ENCODE results near the gene CAV2.

DNA sequence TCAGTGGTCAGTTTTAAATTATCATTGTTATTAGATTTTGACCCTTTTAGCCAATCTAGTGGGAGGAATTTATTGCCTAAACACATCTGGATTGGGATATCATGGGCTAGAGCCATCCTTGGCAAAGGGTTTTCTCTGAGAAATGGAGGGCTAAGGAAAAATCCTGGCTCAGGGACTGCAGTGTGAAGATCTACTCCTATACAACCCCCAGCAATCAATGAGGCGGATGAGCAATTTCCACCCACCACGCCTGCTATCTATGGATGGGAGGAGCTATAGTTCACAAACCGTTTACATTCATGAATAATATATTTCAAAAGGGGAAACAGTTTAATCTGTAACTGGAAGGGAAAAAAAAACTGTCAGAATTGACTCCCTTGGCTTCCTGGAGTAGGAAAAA, 28.0 kb downstream of the CAV2 start:
- TF ChIP-seq, protein P1, sequence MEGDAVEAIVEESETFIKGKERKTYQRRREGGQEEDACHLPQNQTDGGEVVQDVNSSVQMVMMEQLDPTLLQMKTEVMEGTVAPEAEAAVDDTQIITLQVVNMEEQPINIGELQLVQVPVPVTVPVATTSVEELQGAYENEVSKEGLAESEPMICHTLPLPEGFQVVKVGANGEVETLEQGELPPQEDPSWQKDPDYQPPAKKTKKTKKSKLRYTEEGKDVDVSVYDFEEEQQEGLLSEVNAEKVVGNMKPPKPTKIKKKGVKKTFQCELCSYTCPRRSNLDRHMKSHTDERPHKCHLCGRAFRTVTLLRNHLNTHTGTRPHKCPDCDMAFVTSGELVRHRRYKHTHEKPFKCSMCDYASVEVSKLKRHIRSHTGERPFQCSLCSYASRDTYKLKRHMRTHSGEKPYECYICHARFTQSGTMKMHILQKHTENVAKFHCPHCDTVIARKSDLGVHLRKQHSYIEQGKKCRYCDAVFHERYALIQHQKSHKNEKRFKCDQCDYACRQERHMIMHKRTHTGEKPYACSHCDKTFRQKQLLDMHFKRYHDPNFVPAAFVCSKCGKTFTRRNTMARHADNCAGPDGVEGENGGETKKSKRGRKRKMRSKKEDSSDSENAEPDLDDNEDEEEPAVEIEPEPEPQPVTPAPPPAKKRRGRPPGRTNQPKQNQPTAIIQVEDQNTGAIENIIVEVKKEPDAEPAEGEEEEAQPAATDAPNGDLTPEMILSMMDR (CRISPR knock-in tag; IDR thresholded peaks at IDR 0.05) = no peak
- TF ChIP-seq ZC3H4 (CRISPR knock-in tag; IDR thresholded peaks at IDR 0.05; ENCODE audit: borderline replicate concordance) (no peak), RORA (CRISPR knock-in tag; IDR thresholded peaks at IDR 0.05) (no peak), HOXA7 (CRISPR knock-in tag; IDR thresholded peaks at IDR 0.05) (no peak), ZNF317 (CRISPR knock-in tag; IDR thresholded peaks at IDR 0.05) (no peak), SMAD3 (CRISPR knock-in tag; IDR thresholded peaks at IDR 0.05) (no peak), TBP (CRISPR knock-in tag; IDR thresholded peaks at IDR 0.05) (no peak)
- TF ChIP-seq, protein P2, sequence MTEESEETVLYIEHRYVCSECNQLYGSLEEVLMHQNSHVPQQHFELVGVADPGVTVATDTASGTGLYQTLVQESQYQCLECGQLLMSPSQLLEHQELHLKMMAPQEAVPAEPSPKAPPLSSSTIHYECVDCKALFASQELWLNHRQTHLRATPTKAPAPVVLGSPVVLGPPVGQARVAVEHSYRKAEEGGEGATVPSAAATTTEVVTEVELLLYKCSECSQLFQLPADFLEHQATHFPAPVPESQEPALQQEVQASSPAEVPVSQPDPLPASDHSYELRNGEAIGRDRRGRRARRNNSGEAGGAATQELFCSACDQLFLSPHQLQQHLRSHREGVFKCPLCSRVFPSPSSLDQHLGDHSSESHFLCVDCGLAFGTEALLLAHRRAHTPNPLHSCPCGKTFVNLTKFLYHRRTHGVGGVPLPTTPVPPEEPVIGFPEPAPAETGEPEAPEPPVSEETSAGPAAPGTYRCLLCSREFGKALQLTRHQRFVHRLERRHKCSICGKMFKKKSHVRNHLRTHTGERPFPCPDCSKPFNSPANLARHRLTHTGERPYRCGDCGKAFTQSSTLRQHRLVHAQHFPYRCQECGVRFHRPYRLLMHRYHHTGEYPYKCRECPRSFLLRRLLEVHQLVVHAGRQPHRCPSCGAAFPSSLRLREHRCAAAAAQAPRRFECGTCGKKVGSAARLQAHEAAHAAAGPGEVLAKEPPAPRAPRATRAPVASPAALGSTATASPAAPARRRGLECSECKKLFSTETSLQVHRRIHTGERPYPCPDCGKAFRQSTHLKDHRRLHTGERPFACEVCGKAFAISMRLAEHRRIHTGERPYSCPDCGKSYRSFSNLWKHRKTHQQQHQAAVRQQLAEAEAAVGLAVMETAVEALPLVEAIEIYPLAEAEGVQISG (CRISPR knock-in tag; IDR thresholded peaks at IDR 0.05) = no peak
- TF ChIP-seq, protein P3, sequence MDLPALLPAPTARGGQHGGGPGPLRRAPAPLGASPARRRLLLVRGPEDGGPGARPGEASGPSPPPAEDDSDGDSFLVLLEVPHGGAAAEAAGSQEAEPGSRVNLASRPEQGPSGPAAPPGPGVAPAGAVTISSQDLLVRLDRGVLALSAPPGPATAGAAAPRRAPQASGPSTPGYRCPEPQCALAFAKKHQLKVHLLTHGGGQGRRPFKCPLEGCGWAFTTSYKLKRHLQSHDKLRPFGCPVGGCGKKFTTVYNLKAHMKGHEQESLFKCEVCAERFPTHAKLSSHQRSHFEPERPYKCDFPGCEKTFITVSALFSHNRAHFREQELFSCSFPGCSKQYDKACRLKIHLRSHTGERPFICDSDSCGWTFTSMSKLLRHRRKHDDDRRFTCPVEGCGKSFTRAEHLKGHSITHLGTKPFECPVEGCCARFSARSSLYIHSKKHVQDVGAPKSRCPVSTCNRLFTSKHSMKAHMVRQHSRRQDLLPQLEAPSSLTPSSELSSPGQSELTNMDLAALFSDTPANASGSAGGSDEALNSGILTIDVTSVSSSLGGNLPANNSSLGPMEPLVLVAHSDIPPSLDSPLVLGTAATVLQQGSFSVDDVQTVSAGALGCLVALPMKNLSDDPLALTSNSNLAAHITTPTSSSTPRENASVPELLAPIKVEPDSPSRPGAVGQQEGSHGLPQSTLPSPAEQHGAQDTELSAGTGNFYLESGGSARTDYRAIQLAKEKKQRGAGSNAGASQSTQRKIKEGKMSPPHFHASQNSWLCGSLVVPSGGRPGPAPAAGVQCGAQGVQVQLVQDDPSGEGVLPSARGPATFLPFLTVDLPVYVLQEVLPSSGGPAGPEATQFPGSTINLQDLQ (CRISPR knock-in tag; IDR thresholded peaks at IDR 0.05) = no peak
- TF ChIP-seq, protein P4, sequence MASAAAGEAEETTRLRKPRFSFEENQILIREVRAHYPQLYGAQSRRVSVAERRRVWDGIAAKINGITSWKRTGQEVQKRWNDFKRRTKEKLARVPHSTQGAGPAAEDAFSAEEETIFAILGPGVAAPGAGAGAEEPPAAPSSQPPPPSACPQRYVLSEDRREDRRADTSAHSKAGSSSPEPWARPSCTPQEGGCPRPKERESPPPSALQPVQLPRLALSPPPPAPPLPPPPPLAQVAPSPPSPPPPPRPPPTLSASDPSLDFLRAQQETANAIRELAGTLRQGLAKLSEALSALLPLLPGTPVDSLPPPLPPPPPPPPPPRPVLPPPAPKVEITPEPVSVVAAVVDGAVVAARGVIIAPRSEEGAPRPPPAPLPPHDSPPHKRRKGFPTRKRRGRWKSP (CRISPR knock-in tag; IDR thresholded peaks at IDR 0.05) = no peak

All from HepG2 (cell line).